IMR-90 (cell line): ENCODE results near the gene ACYP2. TPM values are rescaled to one million over a fixed set of nuclear protein-coding genes. Genes with fewer than 3 reads are reported as not detected.
A peak's percentile ranks its signal among the peaks of the same experiment; 100 is the strongest.

Experiments
- ATAC-seq: fragments of 200-7000 bp; cut with Tn5 transposase; 2 replicates; pipeline ENCODE4 v1.9.1; 2020; ENCODE audit warnings: low read depth, mild to moderate bottlenecking, moderate library complexity
- BruUV-seq: library from RNA; stranded (reverse); fragments of 400-500 nt; replicated peaks from 2 replicates; lab custom pipeline; 2021; lab: Mats Ljungman, UMichigan
- CTCF ChIA-PET: fragments of 300-600 bp; formaldehyde crosslinking; extraction: SDS; loops from one replicate; lab custom pipeline; 2021; ENCODE audit warnings: antibody characterized with exemption; lab: Yijun Ruan, JAX
- POLR2A ChIA-PET: fragments of 300-600 bp; sonication (Branson Sonifier 250); formaldehyde crosslinking; loops from one replicate; lab custom pipeline; 2022; ENCODE audit warnings: antibody characterized with exemption; ENCODE audit not compliant: unreplicated experiment; lab: Charles Lee
- DNase-seq: peaks from one replicate; pipeline ENCODE4 v3.0.0; 2013
- H2AFZ ChIP-seq: replicated peaks from 2 replicates; pipeline ENCODE3; 2013; ENCODE audit warnings: low read length, mild to moderate bottlenecking; ENCODE audit not compliant: poor library complexity
- H2AK5ac ChIP-seq: 2 replicates; pipeline ENCODE4 v1.6.1; 2013; ENCODE audit warnings: low read depth, low read length, inconsistent platforms
- H2AK9ac ChIP-seq: replicated peaks from 2 replicates; pipeline ENCODE3; 2013; ENCODE audit warnings: mild to moderate bottlenecking, low read depth, low read length, moderate library complexity; ENCODE audit not compliant: poor library complexity
- H2BK120ac ChIP-seq: 2 replicates; pipeline ENCODE4 v1.6.1; 2013; ENCODE audit warnings: low read depth, low read length, inconsistent platforms
- H2BK15ac ChIP-seq: 3 replicates; pipeline ENCODE4 v1.6.1; 2013; ENCODE audit warnings: low read depth, low read length, inconsistent platforms
- H2BK20ac ChIP-seq: 2 replicates; pipeline ENCODE4 v1.6.1; 2013; ENCODE audit warnings: low read depth, mild to moderate bottlenecking, inconsistent platforms, low read length, moderate library complexity
- H2BK5ac ChIP-seq: 2 replicates; pipeline ENCODE4 v1.6.1; 2013; ENCODE audit warnings: mild to moderate bottlenecking, low read depth, low read length, inconsistent platforms; ENCODE audit not compliant: poor library complexity, severe bottlenecking
- H3K14ac ChIP-seq: replicated peaks from 2 replicates; pipeline ENCODE4 v1.6.1; 2013; ENCODE audit warnings: low read depth, low read length, inconsistent platforms
- H3K18ac ChIP-seq: 2 replicates; pipeline ENCODE4 v1.6.1; 2013; ENCODE audit warnings: low read depth, low read length, control low read depth
- H3K23ac ChIP-seq: 2 replicates; pipeline ENCODE4 v1.6.1; 2013; ENCODE audit warnings: low read depth, low read length, inconsistent platforms
- H3K27ac ChIP-seq: 2 replicates; pipeline ENCODE4 v1.5.1; 2013; ENCODE audit warnings: mild to moderate bottlenecking, control low read depth, low read length; ENCODE audit not compliant: insufficient read depth
- H3K27me3 ChIP-seq: 2 replicates; pipeline ENCODE4 v1.6.1; 2013; ENCODE audit warnings: low read length; ENCODE audit not compliant: control insufficient read depth, insufficient read depth
- H3K36me3 ChIP-seq: 2 replicates; pipeline ENCODE4 v1.6.1; 2013; ENCODE audit warnings: low read length, mixed read lengths; ENCODE audit not compliant: control insufficient read depth, insufficient read depth
- H3K4ac ChIP-seq: 2 replicates; pipeline ENCODE4 v1.6.1; 2013; ENCODE audit warnings: low read depth, low read length, inconsistent platforms
- H3K4me1 ChIP-seq: 2 replicates; pipeline ENCODE4 v1.6.1; 2013; ENCODE audit warnings: low read length, mixed read lengths; ENCODE audit not compliant: control insufficient read depth, insufficient read depth
- H3K4me2 ChIP-seq: 2 replicates; pipeline ENCODE4 v1.6.1; 2013; ENCODE audit warnings: low read depth, mild to moderate bottlenecking, control low read depth, low read length, moderate library complexity
- H3K4me3 ChIP-seq: 2 replicates; pipeline ENCODE4 v1.5.1; 2013; ENCODE audit warnings: low read depth, mild to moderate bottlenecking, control low read depth, low read length, moderate library complexity; ENCODE audit not compliant: insufficient read depth
- H3K56ac ChIP-seq: 2 replicates; pipeline ENCODE4 v1.6.1; 2013; ENCODE audit warnings: low read length, inconsistent platforms; ENCODE audit not compliant: insufficient read depth; ENCODE audit errors: extremely low read depth
- H3K79me1 ChIP-seq, 2 experiments: 2 replicates each; pipeline ENCODE4 v1.6.1; 2013; ENCODE audit warnings: low read length in 2 of 2, inconsistent platforms in 1 of 2, low read depth in 1 of 2
- H3K9ac ChIP-seq: 2 replicates; pipeline ENCODE4 v1.6.1; 2013; ENCODE audit warnings: low read depth, low read length, control low read depth
- H3K9me1 ChIP-seq: 2 replicates; pipeline ENCODE4 v1.6.1; 2013; ENCODE audit warnings: low read length, inconsistent platforms; ENCODE audit not compliant: insufficient read depth
- H3K9me3 ChIP-seq: 2 replicates; pipeline ENCODE4 v1.6.1; 2013; ENCODE audit warnings: low read length; ENCODE audit not compliant: control insufficient read depth, insufficient read depth
- H4K20me1 ChIP-seq: 2 replicates; pipeline ENCODE4 v1.6.1; 2013; ENCODE audit warnings: low read length, inconsistent platforms; ENCODE audit not compliant: insufficient read depth
- H4K5ac ChIP-seq: 2 replicates; pipeline ENCODE4 v1.6.1; 2013; ENCODE audit warnings: mild to moderate bottlenecking, low read depth, low read length, control low read depth
- H4K8ac ChIP-seq, 2 experiments: 2 replicates each; pipeline ENCODE4 v1.6.1; 2013; ENCODE audit warnings: low read depth in 2 of 2, low read length in 2 of 2, control low read depth in 1 of 2, inconsistent platforms in 1 of 2
- H4K91ac ChIP-seq: 2 replicates; pipeline ENCODE4 v1.6.1; 2013; ENCODE audit warnings: low read depth, low read length, inconsistent platforms; ENCODE audit not compliant: insufficient read depth
- CEBPB ChIP-seq: IDR thresholded peaks from 2 replicates; pipeline ENCODE4 v1.6.1; 2012; ENCODE audit warnings: low read depth, low read length, improper control_type of control experiment
- POLR2A ChIP-seq: IDR thresholded peaks from 2 replicates; pipeline ENCODE4 v1.6.1; 2012; ENCODE audit warnings: mild to moderate bottlenecking, low read depth, low read length
- WGBS, 2 experiments: methylation state at CpG; one replicate each; pipeline versions ENCODE4 v1.1.5 to v1.1.7; 2013; ENCODE audit warnings: missing lambda C conversion rate in 2 of 2; ENCODE audit not compliant: insufficient read length in 1 of 2; ENCODE audit errors: extremely low coverage in 2 of 2; 5-methylcytosine and 5-hydroxymethylcytosine counted together
- dilution Hi-C: fragments of 300-500 bp; cut with HindIII; formaldehyde crosslinking; loops from one replicate; pipeline ENCODE4 v1.14.3; 2018; ENCODE audit warnings: low sequenced_read_pairs; ENCODE audit not compliant: unreplicated experiment
- in situ Hi-C: fragments of 300-500 bp; cut with MboI; formaldehyde crosslinking; loops from 3 replicates; pipeline ENCODE4 v1.14.3; 2019; ENCODE audit warnings: low sequenced_read_pairs, inconsistent platforms, mixed read lengths
- intact Hi-C: fragments of 100-400 bp; cut with micrococcal nuclease; formaldehyde crosslinking; loops from 2 replicates; pipeline ENCODE4 v1.10.0; 2022
- polyA plus RNA-seq, 3 experiments: library from polyadenylated mRNA; depleted of rRNA; stranded (reverse); fragments of >200 nt; gene quantifications; 2 replicates each; pipeline ENCODE4 v1.2.3, GENCODE V29; 2012; ENCODE audit warnings: low replicate concordance in 1 of 3
- total RNA-seq: library from RNA; depleted of rRNA; stranded (reverse); fragments of >200 nt; gene quantifications from 2 replicates; pipeline ENCODE4 v1.2.3, GENCODE V29; 2012

Gene ACYP2
- total and polyA plus RNA-seq, 2 of the 4 experiments (the other 2 are of a cell fraction) = 3.9 to 7.4 TPM

DNA sequence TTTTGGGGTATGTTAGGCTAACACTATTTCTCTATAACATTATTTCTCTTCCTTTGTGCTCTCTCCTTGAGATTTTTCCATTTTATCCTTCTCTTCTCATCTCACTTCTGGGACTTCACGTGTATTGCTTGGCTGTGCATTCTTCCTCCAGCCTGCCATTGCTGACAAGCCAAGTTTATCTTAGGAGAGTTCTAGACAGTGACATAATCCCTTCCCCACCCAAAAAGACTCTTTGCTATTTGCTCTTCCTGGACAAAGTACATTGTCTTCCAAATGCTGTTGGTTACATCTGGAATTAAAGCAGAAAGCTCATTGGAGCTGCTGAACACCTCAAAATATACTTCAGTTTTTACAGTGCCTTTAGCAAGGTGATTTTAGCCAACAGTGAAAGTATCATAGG is 131.7 kb downstream of the ACYP2 start:
- Histone ChIP-seq H3K4me3 (no peak overlapping the region), H3K9me3 (no peaks in the 10 kb centered on the region), H3K18ac (no peak overlapping the region), H2AK5ac (no peak overlapping the region), H2BK20ac (no peak overlapping the region), H3K36me3 (no peaks in the 10 kb centered on the region), H4K8ac (no peak overlapping the region), H3K9ac (no peak overlapping the region), H3K27me3 (no peaks in the 10 kb centered on the region; the same call in 1 of the 2 replicates), H2AK9ac (no peak overlapping the region), H4K20me1 (no peaks in the 10 kb centered on the region), H4K5ac (no peak overlapping the region), H3K56ac (no peak overlapping the region), H3K27ac (no peak overlapping the region), H3K4me2 (no peak overlapping the region), H2BK15ac (no peak overlapping the region), H3K23ac (no peak overlapping the region), H3K9me1 (no peaks in the 10 kb centered on the region), H2AFZ (no peak overlapping the region), H3K79me1 (no peaks in the 10 kb centered on the region), H2BK120ac (no peak overlapping the region), H3K14ac (no peak overlapping the region), H4K91ac (no peak overlapping the region), H2BK5ac (no peak overlapping the region), H3K4ac (no peak overlapping the region), H3K4me1 (no peaks in the 10 kb centered on the region)
- WGBS, 2 experiments = no CpG with 5 or more reads among the region's 1 CpG
- ChIA-PET CTCF (no interaction called here), POLR2A (no interaction called here)
- intact Hi-C loops (no loop called here), dilution Hi-C loops (no loop called here), in situ Hi-C loops (no loop called here)
- no peak for ATAC-seq
- TF ChIP-seq CEBPB = no peak
- TF ChIP-seq POLR2A = no peak
- DNase-seq = peak; percentile 29
- BruUV-seq = no TSS peak
